ENCODE results near the gene GALM.
"Not testable (repeated sequence)": the region's sequence is repeated elsewhere in the genome, so short reads cannot be mapped to it uniquely, and the experiment has no call there.

Gene GALM

DNA sequence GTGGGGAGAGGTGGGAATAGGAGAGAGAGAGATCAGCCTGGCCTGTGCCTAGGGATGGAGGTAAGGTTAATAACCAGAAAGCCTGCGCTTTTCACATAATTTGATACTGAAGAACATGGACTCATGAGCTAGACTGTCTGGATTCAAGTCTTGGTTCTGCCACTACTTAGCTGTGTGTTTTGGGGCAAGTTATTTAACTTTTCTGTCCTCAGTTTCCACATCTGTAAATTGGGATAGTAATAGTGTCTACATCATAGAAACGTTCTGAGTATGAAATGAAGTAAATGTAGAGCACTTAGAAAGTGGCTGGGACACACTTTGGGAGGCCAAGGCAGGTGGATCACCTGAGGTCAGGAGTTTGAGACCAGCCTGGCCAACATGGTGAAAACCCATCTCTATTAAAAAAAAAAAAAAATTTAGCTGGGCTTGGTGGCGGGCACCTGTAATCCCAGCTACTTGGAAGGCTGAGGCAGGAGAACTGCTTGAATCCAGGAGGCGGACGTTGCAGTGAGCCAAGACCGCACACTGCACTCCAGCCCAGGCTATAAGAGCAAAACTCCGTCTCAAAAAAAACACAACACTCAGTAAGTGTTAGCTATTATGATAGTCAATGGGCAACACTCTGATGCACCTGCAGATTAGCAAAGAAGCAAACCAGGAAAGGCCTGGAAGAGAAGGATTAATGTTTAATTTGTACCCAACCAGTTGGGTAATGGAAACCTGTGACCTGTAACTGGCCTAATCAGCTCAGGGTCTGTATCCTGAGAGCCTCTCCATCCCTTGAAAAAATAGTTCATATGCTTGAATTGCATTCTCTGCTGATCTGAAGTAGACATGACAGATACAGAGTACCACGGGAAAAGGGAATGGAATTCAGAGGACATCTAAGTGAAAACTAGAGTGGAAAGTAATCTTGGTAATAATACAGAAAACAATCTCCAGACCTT lies 6.8 kb downstream of the GALM start:
- DNase-seq (ENCODE audit: low spot score) (no peak), ATAC-seq (ENCODE audit: low read depth) (no peak)
- Histone ChIP-seq H3K4me1 (ENCODE audit: insufficient read depth, poor library complexity, severe bottlenecking) (no peaks in the 10 kb centered on the region), H3K36me3 (ENCODE audit: low read depth) (no peaks in the 10 kb centered on the region), H3K4me3 (ENCODE audit: severe bottlenecking) (no peak overlapping the region), H3K9me3 (ENCODE audit: severe bottlenecking) (no peaks in the 10 kb centered on the region), H3K27me3 (ENCODE audit: insufficient read depth, poor library complexity, severe bottlenecking) (no peaks in the 10 kb centered on the region), H3K27ac (ENCODE audit: poor library complexity, severe bottlenecking) (no peak overlapping the region)
- TF ChIP-seq, protein P1, sequence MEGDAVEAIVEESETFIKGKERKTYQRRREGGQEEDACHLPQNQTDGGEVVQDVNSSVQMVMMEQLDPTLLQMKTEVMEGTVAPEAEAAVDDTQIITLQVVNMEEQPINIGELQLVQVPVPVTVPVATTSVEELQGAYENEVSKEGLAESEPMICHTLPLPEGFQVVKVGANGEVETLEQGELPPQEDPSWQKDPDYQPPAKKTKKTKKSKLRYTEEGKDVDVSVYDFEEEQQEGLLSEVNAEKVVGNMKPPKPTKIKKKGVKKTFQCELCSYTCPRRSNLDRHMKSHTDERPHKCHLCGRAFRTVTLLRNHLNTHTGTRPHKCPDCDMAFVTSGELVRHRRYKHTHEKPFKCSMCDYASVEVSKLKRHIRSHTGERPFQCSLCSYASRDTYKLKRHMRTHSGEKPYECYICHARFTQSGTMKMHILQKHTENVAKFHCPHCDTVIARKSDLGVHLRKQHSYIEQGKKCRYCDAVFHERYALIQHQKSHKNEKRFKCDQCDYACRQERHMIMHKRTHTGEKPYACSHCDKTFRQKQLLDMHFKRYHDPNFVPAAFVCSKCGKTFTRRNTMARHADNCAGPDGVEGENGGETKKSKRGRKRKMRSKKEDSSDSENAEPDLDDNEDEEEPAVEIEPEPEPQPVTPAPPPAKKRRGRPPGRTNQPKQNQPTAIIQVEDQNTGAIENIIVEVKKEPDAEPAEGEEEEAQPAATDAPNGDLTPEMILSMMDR (IDR thresholded peaks at IDR 0.05; ENCODE audit: poor library complexity, severe bottlenecking), result no peak

DNA sequence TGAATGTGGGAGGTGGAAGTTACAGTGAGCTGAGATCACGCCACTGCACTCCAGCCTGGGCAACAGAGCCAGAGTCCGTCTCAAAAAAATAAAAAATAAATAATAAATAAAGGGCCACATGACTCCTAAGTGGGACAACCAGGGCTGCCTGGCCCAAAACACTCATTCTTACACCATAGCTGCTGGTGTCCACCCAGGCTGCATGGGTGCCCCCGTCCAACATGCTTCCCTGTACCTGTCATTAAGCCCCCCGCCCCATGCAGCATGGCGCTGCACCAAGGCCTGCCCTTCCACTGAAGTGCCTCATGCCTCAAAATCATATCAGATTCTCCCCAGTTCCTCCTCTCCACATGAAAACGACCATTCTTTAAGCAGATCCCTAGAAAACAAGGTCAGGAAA lies 10.8 kb downstream of the GALM start:
- H3K4me3 ChIP-seq (ENCODE audit: severe bottlenecking), result no peak overlapping the region
- no peaks in the 10 kb centered on the region for H3K27me3 ChIP-seq (ENCODE audit: insufficient read depth, poor library complexity, severe bottlenecking)
- no peak overlapping the region for H3K27ac ChIP-seq (ENCODE audit: poor library complexity, severe bottlenecking)
- H3K36me3 ChIP-seq (ENCODE audit: low read depth), result no peaks in the 10 kb centered on the region
- TF ChIP-seq, protein P1 (IDR thresholded peaks at IDR 0.05; ENCODE audit: poor library complexity, severe bottlenecking), result no peak
- ATAC-seq (ENCODE audit: low read depth), result no peak
- no peak for DNase-seq (ENCODE audit: low spot score)
- H3K4me1 ChIP-seq (ENCODE audit: insufficient read depth, poor library complexity, severe bottlenecking), result no peaks in the 10 kb centered on the region
- H3K9me3 ChIP-seq (ENCODE audit: severe bottlenecking), result no peaks in the 10 kb centered on the region

DNA sequence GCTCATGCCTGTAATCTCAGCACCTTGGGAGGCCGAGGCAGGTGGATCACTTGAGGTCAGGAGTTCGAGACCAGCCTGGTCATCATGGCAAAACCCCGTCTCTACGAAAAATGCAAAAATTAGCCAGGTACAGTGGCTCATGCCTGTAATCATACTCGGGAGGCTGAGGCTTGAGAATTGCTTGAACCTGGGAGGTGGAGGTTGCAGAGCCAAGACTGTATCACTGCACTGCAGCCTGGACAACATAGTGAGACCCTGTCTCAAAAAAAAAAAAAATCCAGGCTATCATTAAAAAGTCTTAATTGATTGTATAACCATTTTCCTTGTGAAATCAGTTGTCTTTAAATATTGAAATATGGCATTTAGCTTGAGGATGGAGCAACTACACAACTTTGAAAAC lies 15.0 kb downstream of the GALM start:
- not testable (repeated sequence) for DNase-seq (ENCODE audit: low spot score); H3K4me3 ChIP-seq (ENCODE audit: severe bottlenecking); H3K36me3 ChIP-seq (ENCODE audit: low read depth); H3K27ac ChIP-seq (ENCODE audit: poor library complexity, severe bottlenecking); ATAC-seq (ENCODE audit: low read depth); H3K27me3 ChIP-seq (ENCODE audit: insufficient read depth, poor library complexity, severe bottlenecking); H3K4me1 ChIP-seq (ENCODE audit: insufficient read depth, poor library complexity, severe bottlenecking); H3K9me3 ChIP-seq (ENCODE audit: severe bottlenecking)

DNA sequence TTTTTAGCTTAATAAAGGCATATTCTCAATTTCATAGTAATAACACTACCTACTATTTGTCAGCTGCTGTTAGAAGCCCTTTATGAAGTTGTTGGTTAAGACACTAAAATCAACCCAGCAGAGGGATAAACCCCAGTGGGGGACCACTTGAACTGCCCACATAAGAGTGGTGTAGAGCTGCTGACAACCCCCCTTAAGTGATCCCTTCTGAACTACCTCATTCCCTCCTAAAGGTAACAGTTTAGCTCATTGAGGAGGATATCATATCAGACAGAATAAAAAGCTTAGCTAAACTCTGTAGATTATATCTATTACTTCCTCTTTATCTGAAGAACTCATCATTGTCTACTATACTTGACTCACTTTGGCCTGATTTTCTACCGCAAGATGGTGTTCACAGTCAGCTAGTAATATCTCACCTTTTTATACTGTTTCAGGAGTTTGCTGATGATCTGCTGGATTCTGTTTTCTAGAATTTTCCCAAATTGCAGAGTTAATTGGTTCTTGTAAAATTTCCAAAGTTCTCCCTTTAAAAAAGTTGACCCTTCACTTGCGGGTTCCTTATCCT lies 16.2 kb downstream of the GALM start:
- Histone ChIP-seq H3K9me3 (ENCODE audit: severe bottlenecking) (no peaks in the 10 kb centered on the region), H3K4me3 (ENCODE audit: severe bottlenecking) (no peak overlapping the region), H3K27me3 (ENCODE audit: insufficient read depth, poor library complexity, severe bottlenecking) (no peaks in the 10 kb centered on the region), H3K36me3 (ENCODE audit: low read depth) (no peaks in the 10 kb centered on the region), H3K4me1 (ENCODE audit: insufficient read depth, poor library complexity, severe bottlenecking) (no peaks in the 10 kb centered on the region), H3K27ac (ENCODE audit: poor library complexity, severe bottlenecking) (no peak overlapping the region)
- ATAC-seq (ENCODE audit: low read depth) (no peak), DNase-seq (ENCODE audit: low spot score) (no peak)
- TF ChIP-seq, protein P1 (IDR thresholded peaks at IDR 0.05; ENCODE audit: poor library complexity, severe bottlenecking), result no peak

DNA sequence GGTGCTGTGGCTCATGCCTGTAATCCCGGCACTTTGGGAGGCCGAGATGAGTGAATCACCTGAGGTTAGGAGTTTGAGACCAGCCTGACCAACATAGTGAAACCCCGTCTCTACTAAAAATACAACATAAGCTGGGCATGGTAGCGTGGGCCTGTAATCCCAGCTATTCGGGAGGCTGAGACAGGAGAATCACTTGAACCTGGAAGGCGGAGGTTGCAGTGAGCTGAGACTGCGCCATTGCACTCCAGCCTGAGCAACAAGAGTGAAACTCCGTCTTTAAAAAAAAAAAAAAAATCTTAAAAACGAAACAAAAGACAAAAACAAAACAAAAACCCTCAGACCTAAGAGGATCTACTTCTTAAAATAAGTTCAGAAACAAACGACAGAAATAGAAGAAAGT lies 16.7 kb downstream of the GALM start:
- not testable (repeated sequence) for H3K4me1 ChIP-seq (ENCODE audit: insufficient read depth, poor library complexity, severe bottlenecking); H3K27ac ChIP-seq (ENCODE audit: poor library complexity, severe bottlenecking); DNase-seq (ENCODE audit: low spot score); H3K27me3 ChIP-seq (ENCODE audit: insufficient read depth, poor library complexity, severe bottlenecking); H3K36me3 ChIP-seq (ENCODE audit: low read depth); H3K4me3 ChIP-seq (ENCODE audit: severe bottlenecking); H3K9me3 ChIP-seq (ENCODE audit: severe bottlenecking); ATAC-seq (ENCODE audit: low read depth)

Measured in RWPE2 (cell line).